ENCODE results near the gene USE1.

The USE1 gene

GRCh38 chr19:17235971-17236777, 21.0 kb downstream of the USE1 start:
- Histone ChIP-seq H3K9me2 (ENCODE audit: low read depth, low read length) (no peaks in the 10 kb centered on the region), H3K9ac (ENCODE audit: low read length) (peak overlapping the region; percentile 66), H3K4me2 (ENCODE audit: low read length) (peak overlapping the region; percentile 83), H3K9me3 (ENCODE audit: low read length) (no peaks in the 10 kb centered on the region), H4K20me1 (ENCODE audit: insufficient read depth, low read length) (no peaks in the 10 kb centered on the region), H3K79me2 (ENCODE audit: insufficient read depth, low read length) (peaks cover 4% of the 10 kb centered on the region; the same call in 1 of the 2 replicates), H3K36me3 (ENCODE audit: insufficient read depth, low read length) (peaks cover 18% of the 10 kb centered on the region; the same call in 1 of the 2 replicates), H3K27ac (ENCODE audit: low read depth, low read length, poor library complexity, severe bottlenecking) (peak overlapping the region; percentile 24), H3F3A (ENCODE audit: insufficient read depth, low read length) (no peaks in the 10 kb centered on the region), H3K27me3 (ENCODE audit: insufficient read depth, low read length) (no peaks in the 10 kb centered on the region), H2AFZ (ENCODE audit: low read length) (no peak overlapping the region), H3K4me3 (ENCODE audit: low read depth, low read length, poor library complexity, severe bottlenecking) (peak overlapping the region; percentile 61), H3K4me1 (ENCODE audit: insufficient read depth, low read length, severe bottlenecking) (peaks cover 24% of the 10 kb centered on the region)
- no peak for TF ChIP-seq EZH2 (IDR thresholded peaks at IDR 0.05; ENCODE audit: borderline replicate concordance, low read length)
- TF ChIP-seq, protein P1, sequence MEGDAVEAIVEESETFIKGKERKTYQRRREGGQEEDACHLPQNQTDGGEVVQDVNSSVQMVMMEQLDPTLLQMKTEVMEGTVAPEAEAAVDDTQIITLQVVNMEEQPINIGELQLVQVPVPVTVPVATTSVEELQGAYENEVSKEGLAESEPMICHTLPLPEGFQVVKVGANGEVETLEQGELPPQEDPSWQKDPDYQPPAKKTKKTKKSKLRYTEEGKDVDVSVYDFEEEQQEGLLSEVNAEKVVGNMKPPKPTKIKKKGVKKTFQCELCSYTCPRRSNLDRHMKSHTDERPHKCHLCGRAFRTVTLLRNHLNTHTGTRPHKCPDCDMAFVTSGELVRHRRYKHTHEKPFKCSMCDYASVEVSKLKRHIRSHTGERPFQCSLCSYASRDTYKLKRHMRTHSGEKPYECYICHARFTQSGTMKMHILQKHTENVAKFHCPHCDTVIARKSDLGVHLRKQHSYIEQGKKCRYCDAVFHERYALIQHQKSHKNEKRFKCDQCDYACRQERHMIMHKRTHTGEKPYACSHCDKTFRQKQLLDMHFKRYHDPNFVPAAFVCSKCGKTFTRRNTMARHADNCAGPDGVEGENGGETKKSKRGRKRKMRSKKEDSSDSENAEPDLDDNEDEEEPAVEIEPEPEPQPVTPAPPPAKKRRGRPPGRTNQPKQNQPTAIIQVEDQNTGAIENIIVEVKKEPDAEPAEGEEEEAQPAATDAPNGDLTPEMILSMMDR (IDR thresholded peaks at IDR 0.05; ENCODE audit: low read length), result no peak

DNA sequence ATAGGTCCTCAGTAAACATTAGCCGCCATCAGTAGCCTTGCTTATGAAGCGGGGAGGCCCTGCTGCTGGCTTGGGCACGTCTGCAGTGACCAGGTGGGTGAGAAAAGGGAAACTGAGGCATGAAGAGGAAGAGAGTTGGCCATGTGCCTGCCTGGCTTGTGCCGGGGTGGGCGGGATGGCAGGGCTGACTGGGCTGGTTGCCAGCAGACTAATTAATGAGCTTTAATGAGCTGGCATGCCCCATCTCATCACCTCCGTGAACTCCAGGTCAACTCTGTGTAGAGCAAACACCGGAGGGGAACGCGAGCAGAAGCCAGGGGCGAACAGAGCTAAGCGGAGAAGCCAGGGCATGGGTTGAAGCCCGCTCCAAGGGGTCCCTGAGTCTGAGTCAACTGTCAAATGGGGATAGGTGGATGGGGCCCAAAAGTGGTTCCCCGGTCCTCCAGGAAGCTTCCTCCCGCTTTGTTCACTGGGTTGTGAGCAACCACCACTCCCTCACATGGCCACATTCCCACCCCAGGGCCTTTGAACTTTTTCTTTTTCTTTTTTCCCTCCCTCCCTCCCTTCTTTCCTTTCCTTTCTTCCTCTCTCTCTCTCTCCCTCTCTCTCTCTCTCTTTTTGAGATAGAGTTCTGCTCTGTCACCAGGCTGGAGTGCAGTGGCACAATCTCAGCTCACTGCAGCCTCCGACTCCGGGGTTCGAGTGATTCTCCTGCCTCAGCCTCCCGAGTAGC, 21.8 kb downstream of the USE1 start:
- no peak overlapping the region for H2AFZ ChIP-seq (ENCODE audit: low read length)
- no peaks in the 10 kb centered on the region for H3K9me3 ChIP-seq (ENCODE audit: low read length)
- no peaks in the 10 kb centered on the region for H3K27me3 ChIP-seq (ENCODE audit: insufficient read depth, low read length)
- H4K20me1 ChIP-seq (ENCODE audit: insufficient read depth, low read length), result no peaks in the 10 kb centered on the region
- peaks cover 24% of the 10 kb centered on the region for H3K4me1 ChIP-seq (ENCODE audit: insufficient read depth, low read length, severe bottlenecking)
- peaks cover 14% of the 10 kb centered on the region; the same call in 1 of the 2 replicates for H3K36me3 ChIP-seq (ENCODE audit: insufficient read depth, low read length)
- H3K9ac ChIP-seq (ENCODE audit: low read length), result no peak overlapping the region
- no peaks in the 10 kb centered on the region for H3F3A ChIP-seq (ENCODE audit: insufficient read depth, low read length)
- H3K27ac ChIP-seq (ENCODE audit: low read depth, low read length, poor library complexity, severe bottlenecking), result peak overlapping the region; percentile 24
- no peaks in the 10 kb centered on the region for H3K9me2 ChIP-seq (ENCODE audit: low read depth, low read length)
- peaks cover 4% of the 10 kb centered on the region; the same call in 1 of the 2 replicates for H3K79me2 ChIP-seq (ENCODE audit: insufficient read depth, low read length)
- H3K4me2 ChIP-seq (ENCODE audit: low read length), result no peak overlapping the region; the same call in 1 of the 2 replicates
- TF ChIP-seq, protein P1 (IDR thresholded peaks at IDR 0.05; ENCODE audit: low read length), result no peak
- TF ChIP-seq EZH2 (IDR thresholded peaks at IDR 0.05; ENCODE audit: borderline replicate concordance, low read length), result no peak
- H3K4me3 ChIP-seq (ENCODE audit: low read depth, low read length, poor library complexity, severe bottlenecking), result no peak overlapping the region

GRCh38 chr19:17237747-17238706, 22.9 kb downstream of the USE1 start:
- Histone ChIP-seq H2AFZ (ENCODE audit: low read length) (no peak overlapping the region), H3K36me3 (ENCODE audit: insufficient read depth, low read length) (0 out of 2 replicates have a peak, but pooled peaks cover 4% of the 10 kb centered on the region), H3K4me2 (ENCODE audit: low read length) (no peak overlapping the region), H3K27me3 (ENCODE audit: insufficient read depth, low read length) (no peaks in the 10 kb centered on the region), H3K4me3 (ENCODE audit: low read depth, low read length, poor library complexity, severe bottlenecking) (no peak overlapping the region), H3K4me1 (ENCODE audit: insufficient read depth, low read length, severe bottlenecking) (peaks cover 32% of the 10 kb centered on the region), H3F3A (ENCODE audit: insufficient read depth, low read length) (no peaks in the 10 kb centered on the region), H3K9me2 (ENCODE audit: low read depth, low read length) (no peaks in the 10 kb centered on the region), H3K27ac (ENCODE audit: low read depth, low read length, poor library complexity, severe bottlenecking) (no peak overlapping the region), H3K79me2 (ENCODE audit: insufficient read depth, low read length) (peaks cover 4% of the 10 kb centered on the region; the same call in 1 of the 2 replicates), H3K9ac (ENCODE audit: low read length) (no peak overlapping the region), H3K9me3 (ENCODE audit: low read length) (no peaks in the 10 kb centered on the region), H4K20me1 (ENCODE audit: insufficient read depth, low read length) (no peaks in the 10 kb centered on the region)
- TF ChIP-seq EZH2 (IDR thresholded peaks at IDR 0.05; ENCODE audit: borderline replicate concordance, low read length), result no peak
- TF ChIP-seq, protein P1 (IDR thresholded peaks at IDR 0.05; ENCODE audit: low read length), result no peak
